Esophagus muscularis mucosa (tissue), 3 donors: ENCODE results near the gene BTNL3.

Experiments used
- POLR2A ChIP-seq: fragments of 450-650 bp; IDR thresholded peaks from one replicate; pipeline ENCODE4 v1.6.1; 2017; ENCODE audit warnings: antibody characterized with exemption, moderate library complexity, mild to moderate bottlenecking, low read depth
- POLR2AphosphoS5 ChIP-seq, 2 donors: sonication (generic); formaldehyde crosslinking; IDR thresholded peaks; one replicate each; pipeline ENCODE4 v1.6.1; 2017; ENCODE audit warnings: antibody characterized with exemption in 2 of 2
- TF ChIP-seq, protein P1 (sequence below), 3 experiments: fragments of 200-600 bp in 2 of 3; fragments of 450-650 bp in 1 of 3; sonication (generic) in 2 of 3; IDR thresholded peaks; one replicate each; pipeline ENCODE4 v1.5.1; 2017 to 2019; ENCODE audit warnings: antibody characterized with exemption in 3 of 3, mild to moderate bottlenecking in 2 of 3, moderate library complexity in 1 of 3

DNA sequence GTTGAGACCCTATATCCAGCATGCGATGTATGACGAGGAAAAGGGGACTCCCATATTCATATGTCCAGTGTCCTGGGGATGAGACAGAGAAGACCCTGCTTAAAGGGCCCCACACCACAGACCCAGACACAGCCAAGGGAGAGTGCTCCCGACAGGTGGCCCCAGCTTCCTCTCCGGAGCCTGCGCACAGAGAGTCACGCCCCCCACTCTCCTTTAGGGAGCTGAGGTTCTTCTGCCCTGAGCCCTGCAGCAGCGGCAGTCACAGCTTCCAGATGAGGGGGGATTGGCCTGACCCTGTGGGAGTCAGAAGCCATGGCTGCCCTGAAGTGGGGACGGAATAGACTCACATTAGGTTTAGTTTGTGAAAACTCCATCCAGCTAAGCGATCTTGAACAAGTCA lies 17.1 kb downstream of the BTNL3 start:
- TF ChIP-seq, protein P1, sequence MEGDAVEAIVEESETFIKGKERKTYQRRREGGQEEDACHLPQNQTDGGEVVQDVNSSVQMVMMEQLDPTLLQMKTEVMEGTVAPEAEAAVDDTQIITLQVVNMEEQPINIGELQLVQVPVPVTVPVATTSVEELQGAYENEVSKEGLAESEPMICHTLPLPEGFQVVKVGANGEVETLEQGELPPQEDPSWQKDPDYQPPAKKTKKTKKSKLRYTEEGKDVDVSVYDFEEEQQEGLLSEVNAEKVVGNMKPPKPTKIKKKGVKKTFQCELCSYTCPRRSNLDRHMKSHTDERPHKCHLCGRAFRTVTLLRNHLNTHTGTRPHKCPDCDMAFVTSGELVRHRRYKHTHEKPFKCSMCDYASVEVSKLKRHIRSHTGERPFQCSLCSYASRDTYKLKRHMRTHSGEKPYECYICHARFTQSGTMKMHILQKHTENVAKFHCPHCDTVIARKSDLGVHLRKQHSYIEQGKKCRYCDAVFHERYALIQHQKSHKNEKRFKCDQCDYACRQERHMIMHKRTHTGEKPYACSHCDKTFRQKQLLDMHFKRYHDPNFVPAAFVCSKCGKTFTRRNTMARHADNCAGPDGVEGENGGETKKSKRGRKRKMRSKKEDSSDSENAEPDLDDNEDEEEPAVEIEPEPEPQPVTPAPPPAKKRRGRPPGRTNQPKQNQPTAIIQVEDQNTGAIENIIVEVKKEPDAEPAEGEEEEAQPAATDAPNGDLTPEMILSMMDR (IDR thresholded peaks at IDR 0.05) = no peak
- no peak for TF ChIP-seq POLR2AphosphoS5 (IDR thresholded peaks at IDR 0.05)
- TF ChIP-seq POLR2A = no peak
